ENCODE results near the gene GRIN2C. TPM values are rescaled to one million over a fixed set of nuclear protein-coding genes. Genes with fewer than 3 reads are reported as not detected.

GRIN2C gene
- total RNA-seq, 1 experiment from 2014 or later = 5.2 TPM

- peaks cover 35% of the 10 kb centered on the region for H3K36me3 Mint-ChIP-seq (ENCODE audit: insufficient read depth, unreplicated experiment)
- Histone ChIP-seq H3K9me3 (no peaks in the 10 kb centered on the region), H3K4me3 (ENCODE audit: low read depth, low read length) (peak overlapping the region; percentile 35), H3K4me1 (no peaks in the 10 kb centered on the region), H3K27me3 (replicated peaks; ENCODE audit: control insufficient read depth, insufficient read depth, low read length) (no peaks in the 10 kb centered on the region), H3K36me3 (ENCODE audit: control insufficient read depth, insufficient read depth, low read length) (no peaks in the 10 kb centered on the region)
- intact Hi-C loops (cut with micrococcal nuclease; ENCODE audit: unreplicated experiment) = no loop called here
- ChIA-PET POLR2A (interaction anchor here (0.5 to 1.8 kb wide), 5 partner anchors 9 to 1611 kb away, joined by 3 to 18 read pairs (median 6); partner anchors contain the start of gene FDXR), CTCF (interaction anchor here (0.5 to 3.2 kb wide), 19 partner anchors 10 to 252 kb away, joined by 3 to 43 read pairs (median 3); partner anchors contain the start of genes FDXR, GRIN2C, MRPL58 and NAT9)
- no peak overlapping the region for H3K27ac Mint-ChIP-seq (ENCODE audit: unreplicated experiment)
- BruUV-seq (replicated peaks) = no TSS peak
- TF ChIP-seq CTCF (IDR thresholded peaks at IDR 0.05; ENCODE audit: insufficient read depth in 1 of 2, low read depth in 1 of 2, low read length in 1 of 2, severe bottlenecking in 1 of 2, unreplicated experiment in 1 of 2) = peak; percentile 62 to 69
- no peaks in the 10 kb centered on the region for H3K9me3 Mint-ChIP-seq (ENCODE audit: unreplicated experiment)
- H3K27me3 Mint-ChIP-seq (ENCODE audit: insufficient read depth, unreplicated experiment) = no peaks in the 10 kb centered on the region
- H3K4me1 Mint-ChIP-seq (ENCODE audit: low read depth, unreplicated experiment) = no peaks in the 10 kb centered on the region
- H3K4me3 Mint-ChIP-seq (ENCODE audit: unreplicated experiment) = peak overlapping the region; percentile 39
- peak in 1 of 2 experiments; percentile 81 for DNase-seq
Observed at GRCh38 chr17:74842599-74843351, 16.9 kb downstream of the GRIN2C start.

GRCh38 chr17:74842146-74842598 lies 17.5 kb downstream of the GRIN2C start:
- TF ChIP-seq CTCF (IDR thresholded peaks at IDR 0.05; ENCODE audit: insufficient read depth in 1 of 2, low read depth in 1 of 2, low read length in 1 of 2, severe bottlenecking in 1 of 2, unreplicated experiment in 1 of 2) = no peak
- BruUV-seq (replicated peaks) = no TSS peak
- intact Hi-C loops (cut with micrococcal nuclease; ENCODE audit: unreplicated experiment) = no loop called here
- no peak for DNase-seq
- Mint-ChIP-seq H3K27ac (ENCODE audit: unreplicated experiment) (no peak overlapping the region), H3K4me1 (ENCODE audit: low read depth, unreplicated experiment) (no peaks in the 10 kb centered on the region), H3K4me3 (ENCODE audit: unreplicated experiment) (peak overlapping the region; percentile 39), H3K9me3 (ENCODE audit: unreplicated experiment) (no peaks in the 10 kb centered on the region), H3K27me3 (ENCODE audit: insufficient read depth, unreplicated experiment) (no peaks in the 10 kb centered on the region), H3K36me3 (ENCODE audit: insufficient read depth, unreplicated experiment) (peaks cover 35% of the 10 kb centered on the region)
- no peaks in the 10 kb centered on the region for H3K36me3 ChIP-seq (ENCODE audit: control insufficient read depth, insufficient read depth, low read length)
- H3K9me3 ChIP-seq = no peaks in the 10 kb centered on the region
- ChIA-PET POLR2A (interaction anchor here (0.5 to 1.8 kb wide), 3 partner anchors 10 to 1408 kb away, joined by 3 to 18 read pairs (median 14); partner anchors contain the start of gene FDXR), CTCF (interaction anchor here (0.6 to 3.2 kb wide), 10 partner anchors 11 to 221 kb away, joined by 3 to 43 read pairs (median 7); partner anchors contain the start of genes FDXR and GRIN2C)
- no peaks in the 10 kb centered on the region for H3K4me1 ChIP-seq
- H3K27me3 ChIP-seq (replicated peaks; ENCODE audit: control insufficient read depth, insufficient read depth, low read length) = no peaks in the 10 kb centered on the region
- peak overlapping the region; percentile 35 for H3K4me3 ChIP-seq (ENCODE audit: low read depth, low read length)

GRCh38 chr17:74840989-74841666 lies 18.6 kb downstream of the GRIN2C start:
- Mint-ChIP-seq H3K27ac (ENCODE audit: unreplicated experiment) (no peak overlapping the region), H3K4me1 (ENCODE audit: low read depth, unreplicated experiment) (no peaks in the 10 kb centered on the region)
- BruUV-seq (replicated peaks) = no TSS peak

More at GRCh38 chr17:74840989-74841666, 18.6 kb downstream of the GRIN2C start:
- Histone ChIP-seq H3K27me3 (replicated peaks; ENCODE audit: control insufficient read depth, insufficient read depth, low read length) (no peaks in the 10 kb centered on the region), H3K9me3 (no peaks in the 10 kb centered on the region), H3K4me3 (ENCODE audit: low read depth, low read length) (no peak overlapping the region), H3K36me3 (ENCODE audit: control insufficient read depth, insufficient read depth, low read length) (no peaks in the 10 kb centered on the region), H3K4me1 (no peaks in the 10 kb centered on the region)
- ChIA-PET CTCF (interaction anchor here (0.9 to 2.2 kb wide), 3 partner anchors 11 to 184 kb away, joined by 3 to 7 read pairs (median 5); partner anchors contain the start of gene RAB37), POLR2A (interaction anchor here (0.5 kb wide), 1 partner anchor 90 kb away, joined by 13 read pairs; no protein-coding TSS in a partner anchor)
- no peak for DNase-seq
- intact Hi-C loops (cut with micrococcal nuclease; ENCODE audit: unreplicated experiment) = no loop called here
- peak overlapping the region; percentile 16 for H3K4me3 Mint-ChIP-seq (ENCODE audit: unreplicated experiment)
- no peaks in the 10 kb centered on the region for H3K9me3 Mint-ChIP-seq (ENCODE audit: unreplicated experiment)
- TF ChIP-seq CTCF (IDR thresholded peaks at IDR 0.05; ENCODE audit: insufficient read depth in 1 of 2, low read depth in 1 of 2, low read length in 1 of 2, severe bottlenecking in 1 of 2, unreplicated experiment in 1 of 2) = no peak
- H3K27me3 Mint-ChIP-seq (ENCODE audit: insufficient read depth, unreplicated experiment) = no peaks in the 10 kb centered on the region
- peaks cover 35% of the 10 kb centered on the region for H3K36me3 Mint-ChIP-seq (ENCODE audit: insufficient read depth, unreplicated experiment)

All from Caco-2 (cell line).